Femur (tissue), 1 donor: Measurements from ENCODE around the gene OR10A6.

Experiments
- DNase-seq: peaks from one replicate; pipeline ENCODE4 v3.0.0-alpha.2; 2017

OR10A6 gene

DNA sequence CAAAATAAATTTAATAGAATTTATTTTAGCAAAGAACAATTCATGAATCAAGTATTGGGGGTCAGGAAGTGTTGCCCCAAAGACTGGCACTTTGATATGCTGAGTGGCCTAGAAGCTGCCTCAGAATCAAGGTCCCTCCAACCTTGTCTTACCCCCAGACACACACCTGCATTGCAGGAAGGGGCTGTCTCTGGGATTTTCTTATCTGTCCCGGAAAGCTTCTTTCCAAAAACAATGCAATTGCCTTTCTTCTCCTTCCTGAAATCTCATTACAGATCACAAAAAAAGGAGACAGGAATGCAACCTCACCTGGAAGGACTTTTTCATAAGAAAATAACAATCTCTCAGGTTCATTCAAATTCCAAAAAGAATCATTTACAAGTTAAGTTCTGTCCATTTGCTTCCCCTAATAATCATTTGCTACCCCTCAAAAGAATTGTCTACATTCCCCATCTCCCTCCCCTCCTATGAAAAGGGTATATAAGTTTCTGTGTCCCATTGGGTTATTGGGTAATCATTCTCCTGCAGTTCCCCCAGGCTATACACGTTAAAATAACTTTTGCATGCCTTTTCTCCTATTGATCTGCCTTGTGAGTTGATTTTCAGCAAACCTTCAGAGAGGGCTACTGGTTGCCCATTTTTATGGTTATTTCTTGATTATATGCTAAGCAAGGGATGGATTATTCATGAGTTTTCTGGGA, 21.3 kb downstream of the OR10A6 start:
- DNase-seq, result no peak

DNA sequence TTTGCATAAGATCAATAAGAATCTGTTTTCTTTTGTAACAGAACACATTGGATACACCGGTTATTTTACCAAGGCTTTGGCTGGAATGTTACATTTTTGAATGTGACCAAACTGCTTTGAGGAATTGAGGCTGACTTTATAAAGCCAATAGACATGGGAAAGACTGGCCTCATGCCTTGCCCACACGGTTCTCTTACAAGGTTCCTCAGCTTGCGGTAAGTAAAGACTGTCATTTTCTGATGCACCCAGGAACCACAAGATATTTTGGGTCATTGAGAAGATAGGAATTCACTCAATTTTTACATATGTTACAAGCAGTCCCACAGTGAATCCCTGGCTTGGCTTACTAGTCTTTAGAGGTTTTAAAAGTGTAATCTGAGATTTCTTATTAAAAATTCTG, 23.9 kb downstream of the OR10A6 start:
- peak; percentile 37 for DNase-seq

DNA sequence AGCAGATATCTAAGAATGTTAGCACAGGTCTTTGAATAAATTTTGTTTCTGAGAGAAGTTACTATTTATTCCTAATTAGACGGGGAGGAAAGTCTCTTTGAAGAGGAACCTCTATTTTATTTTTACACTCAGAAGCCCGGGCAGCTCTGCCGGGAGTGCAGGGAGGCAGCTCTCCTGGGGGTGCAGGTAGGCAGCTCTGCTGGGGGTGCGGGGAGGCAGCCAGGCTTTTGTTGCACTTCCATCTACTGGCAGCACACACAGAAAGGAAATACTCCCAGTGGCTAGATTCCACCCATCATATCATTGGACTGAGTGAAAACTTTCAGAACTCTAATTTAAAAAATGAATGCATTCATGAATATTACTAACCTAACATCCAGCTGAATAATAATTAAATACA, 24.6 kb downstream of the OR10A6 start:
- no peak for DNase-seq

DNA sequence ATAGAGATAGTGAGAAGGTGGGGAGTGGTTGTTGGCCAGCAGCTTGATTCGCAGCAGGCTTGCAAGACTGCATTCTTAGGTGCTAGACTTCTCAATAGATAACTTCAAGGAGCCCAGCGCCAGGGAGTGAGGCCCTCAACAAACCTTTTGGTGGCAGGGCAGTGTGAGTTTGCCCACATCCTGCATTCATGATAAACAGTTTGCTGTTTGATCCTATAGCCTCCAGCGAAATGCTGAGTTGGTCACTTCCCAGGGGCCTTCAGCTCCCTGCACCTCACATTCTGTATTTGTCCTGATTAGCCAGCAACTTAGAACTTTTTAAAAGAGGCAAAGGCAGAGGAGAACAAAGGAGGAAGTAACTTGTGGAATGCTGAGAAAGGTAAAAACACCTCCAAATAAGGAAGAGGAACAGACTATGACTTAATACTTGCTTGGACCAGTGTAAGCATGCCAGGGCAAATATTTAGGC, 25.1 kb downstream of the OR10A6 start:
- no peak for DNase-seq

DNA sequence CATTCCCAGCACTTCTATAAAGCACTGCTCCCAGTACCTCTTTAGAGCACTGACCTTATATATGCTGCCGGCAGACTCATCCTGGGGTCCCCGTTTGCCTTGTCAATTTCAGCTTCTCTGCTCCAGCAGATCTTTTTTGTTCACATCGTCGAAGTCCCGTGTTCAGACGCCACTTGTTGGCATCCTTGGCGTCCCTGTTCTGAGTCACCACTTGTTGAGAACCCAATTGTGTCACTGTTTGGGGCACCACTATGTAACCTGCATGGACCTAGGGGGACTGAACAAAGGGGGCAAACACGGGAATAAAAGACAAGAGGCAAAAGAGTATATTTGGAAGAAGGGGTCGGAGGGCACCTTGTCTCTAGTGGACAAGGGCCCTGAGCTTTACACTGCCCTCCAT, 25.5 kb downstream of the OR10A6 start:
- no peak for DNase-seq

DNA sequence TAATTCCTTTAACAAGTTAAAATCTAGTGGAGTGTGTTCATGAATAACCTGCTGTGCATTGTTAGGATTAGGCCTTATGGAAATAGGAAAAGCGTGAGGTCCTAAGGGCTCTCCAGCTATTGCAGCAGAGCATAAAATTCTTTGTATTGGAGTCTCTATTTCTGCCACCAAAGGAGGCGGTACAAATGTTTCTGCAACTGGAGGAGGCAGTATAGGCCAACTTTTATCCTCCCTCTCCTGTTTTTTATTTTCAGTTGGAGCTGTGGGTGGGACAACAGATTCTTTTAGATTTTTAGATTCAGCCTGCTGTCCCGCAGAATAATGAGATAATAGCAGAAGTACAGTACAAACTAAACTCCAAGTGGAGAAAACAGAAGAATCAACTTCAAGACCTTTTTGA, 26.2 kb downstream of the OR10A6 start:
- no peak for DNase-seq

DNA sequence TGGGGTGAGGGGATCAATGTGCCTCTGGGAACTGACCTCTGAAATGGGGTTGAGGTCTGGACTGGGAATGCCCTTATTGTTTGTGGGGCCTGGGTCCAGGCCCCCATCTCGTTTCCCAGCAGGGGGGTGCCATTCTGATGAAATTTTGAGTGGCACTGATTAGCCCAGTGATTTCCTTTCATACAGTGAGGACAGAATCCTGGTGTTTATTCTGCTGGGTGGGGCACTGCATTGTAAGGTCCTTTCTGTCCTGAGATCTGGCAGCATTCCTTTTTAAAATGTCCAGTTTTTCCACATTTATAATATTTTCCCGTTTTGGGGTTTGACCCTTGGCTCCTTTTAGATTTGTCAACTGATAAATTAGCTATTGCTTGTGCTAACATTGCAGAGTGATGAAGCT, 27.1 kb downstream of the OR10A6 start:
- DNase-seq, result no peak

DNA sequence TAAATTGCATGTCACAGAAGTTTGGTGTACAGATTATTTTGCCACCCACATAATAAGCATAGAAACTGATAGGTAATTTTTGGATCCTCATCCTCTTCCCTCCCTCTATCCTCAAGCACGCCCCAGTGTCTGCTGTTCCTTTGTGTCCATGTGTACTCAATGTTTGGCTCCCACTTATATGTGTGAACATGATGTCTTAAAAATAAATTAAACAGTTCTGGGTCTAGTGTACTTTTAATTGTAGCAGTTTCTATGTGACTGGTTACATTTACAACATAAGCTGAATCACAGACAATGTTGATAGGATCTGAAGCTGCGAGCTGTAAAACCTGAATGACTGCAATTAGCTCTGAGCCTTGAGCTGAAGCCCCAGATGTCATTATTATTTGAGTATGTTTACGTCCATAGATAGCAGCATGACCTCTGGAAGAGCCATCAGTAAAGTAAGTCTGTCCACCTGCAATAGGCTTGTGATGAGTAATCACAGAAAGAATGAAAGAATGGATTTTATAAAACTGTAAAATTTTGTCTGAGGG, 29.7 kb downstream of the OR10A6 start:
- no peak for DNase-seq

DNA sequence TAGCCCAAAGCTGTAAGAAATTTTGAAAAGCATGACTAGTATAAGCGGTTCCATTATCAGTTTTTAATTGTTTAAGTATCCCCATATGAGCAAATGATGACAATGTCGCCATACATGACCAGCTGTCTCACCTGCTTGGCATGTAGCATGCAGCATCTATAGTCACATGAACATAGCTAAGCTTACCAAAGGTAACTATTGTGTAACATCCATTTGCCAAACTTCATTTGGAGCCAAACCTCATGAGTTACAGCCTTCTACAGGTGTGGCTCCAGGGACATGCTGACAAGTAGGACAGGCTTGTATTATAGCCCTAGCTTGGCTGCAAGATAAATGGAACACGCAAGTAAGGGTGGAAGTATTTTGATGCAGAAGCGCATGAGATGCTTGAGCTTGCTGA, 30.4 kb downstream of the OR10A6 start:
- no peak for DNase-seq

DNA sequence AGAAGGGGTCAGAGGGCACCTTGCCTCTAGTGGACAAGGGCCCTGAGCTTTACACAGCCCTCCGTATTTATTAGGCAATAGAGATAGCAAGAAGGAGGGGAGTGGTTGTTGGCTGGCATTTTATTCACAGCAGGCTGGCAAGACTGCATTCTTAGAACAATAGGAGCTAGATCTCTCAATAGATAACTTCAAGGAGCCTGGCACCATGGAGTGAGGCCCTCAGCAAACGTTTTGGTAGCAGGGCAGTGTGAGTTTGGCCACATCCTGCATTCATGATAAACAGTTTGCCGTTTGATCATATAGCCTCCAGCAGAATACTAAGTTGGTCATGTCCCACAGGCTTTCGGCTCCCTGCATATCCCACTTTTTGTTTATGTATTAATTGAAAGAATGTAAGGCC, 31.6 kb downstream of the OR10A6 start:
- DNase-seq, result no peak

DNA sequence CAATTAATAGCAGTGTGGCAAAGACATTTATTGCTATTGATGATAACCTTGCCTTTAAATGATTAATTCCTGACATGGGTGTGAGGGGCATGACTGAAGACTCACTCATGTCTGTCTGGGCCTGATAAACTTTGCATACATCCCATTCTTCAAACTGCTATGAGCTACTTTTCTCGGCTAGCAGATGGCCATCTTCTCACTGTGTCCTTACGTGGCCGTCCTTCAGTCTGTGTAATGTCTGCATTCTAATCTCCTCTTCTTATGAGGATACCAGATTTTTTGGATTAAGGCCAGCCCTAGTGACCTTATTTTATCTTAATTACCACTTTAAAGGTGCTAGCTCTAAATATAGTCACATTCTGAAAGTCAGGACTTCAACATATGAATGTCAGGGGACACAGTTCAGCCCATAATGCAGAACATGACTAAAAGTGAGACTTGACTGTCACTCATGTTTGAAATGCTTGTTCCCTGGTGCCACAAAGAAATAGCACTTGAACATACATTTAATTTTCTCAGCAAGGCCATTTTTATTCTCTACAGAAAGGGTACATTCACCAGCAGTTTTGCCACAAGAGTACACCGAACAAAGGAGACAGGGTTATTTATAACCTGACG, 32.3 kb downstream of the OR10A6 start:
- DNase-seq, result no peak

DNA sequence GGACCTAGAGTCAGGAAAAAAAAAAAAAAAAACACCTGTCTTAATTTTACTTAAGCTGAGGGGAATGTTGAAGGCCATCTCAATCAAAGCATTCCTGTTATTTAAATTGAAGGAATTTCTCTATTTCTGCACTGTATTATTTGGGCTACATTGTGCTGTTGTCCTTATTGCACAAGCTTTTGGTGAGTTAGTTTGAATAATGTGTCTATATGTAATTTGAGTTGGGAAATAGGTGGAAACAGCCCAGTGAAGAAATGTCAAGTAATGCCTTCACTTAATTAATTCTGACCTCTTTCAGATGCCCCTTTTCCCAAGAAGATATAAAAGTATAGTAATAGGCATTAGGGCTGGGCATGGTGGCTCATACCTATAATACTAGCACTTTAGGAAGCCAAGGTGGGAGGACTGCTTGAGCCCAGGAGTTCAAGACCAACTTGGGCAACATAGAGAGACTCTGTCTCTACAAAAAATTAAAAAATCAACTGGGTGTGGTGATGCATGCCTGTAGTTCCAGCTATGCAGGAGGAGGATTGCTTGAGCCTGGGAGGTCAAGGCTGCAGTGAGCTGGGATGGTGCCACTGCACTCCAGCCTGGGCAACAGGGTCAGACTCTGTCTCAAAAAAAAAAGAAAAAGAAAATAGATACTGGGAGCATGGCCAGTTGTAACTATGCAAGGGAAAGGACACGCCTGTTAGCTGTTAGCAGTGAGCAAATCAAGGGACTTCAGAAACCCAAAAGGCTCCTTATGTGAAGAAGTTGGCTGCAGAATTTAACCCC, 34.9 kb downstream of the OR10A6 start:
- DNase-seq, result no peak

DNA sequence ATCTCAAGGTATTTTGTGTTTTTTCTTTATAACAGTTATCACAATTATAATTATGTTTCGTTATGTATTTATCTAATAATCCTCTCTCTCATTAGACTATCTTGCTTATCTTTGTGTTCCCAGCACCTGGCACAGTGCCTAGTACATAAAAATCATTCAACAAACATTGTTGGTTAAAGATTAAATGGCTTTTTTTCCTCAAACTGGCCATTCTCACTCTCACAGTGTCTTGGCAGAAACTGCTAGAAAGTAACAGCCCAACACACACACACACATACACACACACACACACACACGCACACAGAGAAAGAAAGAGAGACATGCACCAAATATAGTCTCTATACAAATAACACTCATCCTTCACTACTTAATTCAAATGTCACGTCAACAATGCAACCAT, 36.8 kb downstream of the OR10A6 start:
- no peak for DNase-seq

DNA sequence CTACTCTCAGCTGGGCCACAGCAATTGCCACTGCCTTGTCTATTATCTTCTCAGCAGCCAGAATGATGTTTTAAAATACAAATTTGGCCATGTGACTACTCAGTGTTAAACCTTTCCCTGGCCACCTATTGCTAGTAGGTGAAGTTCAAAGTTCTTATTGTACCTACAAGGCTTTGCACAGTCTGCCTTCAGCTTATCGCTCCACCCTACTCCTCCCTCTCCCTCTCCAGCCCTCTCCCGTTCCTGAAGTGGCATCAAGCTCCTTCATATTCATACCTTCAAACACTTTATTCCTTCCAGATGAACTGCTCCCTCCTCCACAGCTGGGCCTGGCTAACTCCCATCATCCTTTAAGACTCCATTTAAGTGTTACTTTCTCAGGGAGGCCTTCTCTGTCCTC, 37.3 kb downstream of the OR10A6 start:
- no peak for DNase-seq

DNA sequence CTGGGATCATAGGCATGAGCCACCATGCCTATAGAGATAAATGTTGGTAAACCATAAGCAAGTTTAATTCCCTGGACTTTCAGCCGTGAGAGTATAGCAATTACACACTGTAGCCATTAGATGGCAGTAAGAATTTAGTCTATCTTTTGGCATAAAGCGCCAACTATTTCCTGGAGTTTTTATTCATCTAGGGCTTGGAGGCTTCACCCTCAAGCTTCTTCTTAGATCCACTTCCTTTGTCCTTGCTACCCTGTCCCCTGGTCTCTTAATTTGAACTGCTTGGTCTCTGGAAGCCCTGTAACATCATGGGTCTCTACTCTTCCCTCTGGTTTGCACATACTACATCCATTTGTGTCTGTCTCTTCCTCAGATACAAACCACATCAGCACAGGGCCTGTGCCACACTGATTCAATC, 38.2 kb downstream of the OR10A6 start:
- no peak for DNase-seq

DNA sequence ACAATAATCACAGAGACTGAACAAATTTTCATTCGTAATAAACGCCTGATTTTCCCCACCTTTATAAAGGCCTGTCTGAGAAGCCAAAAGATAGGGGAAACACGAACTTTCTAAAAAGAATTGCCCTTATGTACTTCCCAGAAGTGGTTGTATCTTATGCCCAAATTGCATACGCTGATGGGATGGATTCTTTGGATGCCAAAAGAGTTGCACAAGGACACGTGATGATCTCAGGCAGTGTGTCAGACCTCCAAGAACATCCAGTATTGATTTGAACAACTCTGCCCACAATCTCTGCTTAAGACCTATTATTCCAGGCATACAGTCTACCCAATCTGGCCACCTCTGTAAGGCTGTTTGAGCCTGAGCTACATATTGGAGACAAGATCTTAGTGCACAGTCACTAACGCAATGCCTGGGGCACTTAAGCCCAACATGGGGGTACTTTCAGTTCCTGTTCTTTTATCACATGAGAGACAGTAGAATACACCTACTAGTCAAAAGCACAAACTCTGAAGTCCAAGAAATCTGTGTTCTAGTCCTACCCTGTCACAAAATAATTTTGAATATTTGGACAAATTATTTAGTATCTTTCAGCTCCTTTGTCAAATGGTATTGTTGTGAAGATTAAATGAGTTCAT, 38.9 kb downstream of the OR10A6 start:
- no peak for DNase-seq

DNA sequence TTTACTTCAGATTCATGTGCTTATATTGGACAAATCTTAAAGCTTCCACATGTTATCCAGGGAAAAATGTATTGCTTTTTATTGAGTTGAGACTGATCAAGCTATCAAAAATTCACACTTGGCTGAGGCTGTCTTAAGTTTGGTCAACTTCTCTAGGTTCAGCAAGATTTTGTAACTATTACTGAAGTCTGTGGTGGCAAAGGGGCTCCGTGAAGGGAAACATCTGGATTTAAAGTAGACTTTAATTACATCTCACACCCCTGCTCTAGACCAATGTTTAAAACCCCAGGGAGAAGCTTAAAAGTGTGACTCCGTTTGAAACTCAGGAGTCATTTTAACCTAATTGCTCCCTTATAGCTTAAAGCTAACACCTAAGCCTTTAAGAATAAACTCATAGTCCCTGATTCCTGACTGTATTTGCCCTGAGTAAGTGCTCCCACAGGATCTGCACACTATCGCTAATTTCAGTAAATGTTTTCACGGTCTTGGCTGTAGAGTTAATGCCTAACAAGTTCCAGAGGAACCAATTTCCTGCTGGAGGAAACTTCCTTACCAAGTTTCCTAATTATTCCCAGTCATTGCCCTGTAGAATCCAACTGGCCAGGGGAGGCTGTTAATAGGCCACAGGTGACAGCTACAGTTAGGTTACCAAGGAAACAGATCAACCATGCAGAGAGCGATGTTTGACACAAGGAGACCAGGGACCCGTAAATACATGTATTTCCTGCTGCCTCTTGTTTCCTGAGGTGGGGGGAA, 40.5 kb downstream of the OR10A6 start:
- DNase-seq, result peak; percentile 49

DNA sequence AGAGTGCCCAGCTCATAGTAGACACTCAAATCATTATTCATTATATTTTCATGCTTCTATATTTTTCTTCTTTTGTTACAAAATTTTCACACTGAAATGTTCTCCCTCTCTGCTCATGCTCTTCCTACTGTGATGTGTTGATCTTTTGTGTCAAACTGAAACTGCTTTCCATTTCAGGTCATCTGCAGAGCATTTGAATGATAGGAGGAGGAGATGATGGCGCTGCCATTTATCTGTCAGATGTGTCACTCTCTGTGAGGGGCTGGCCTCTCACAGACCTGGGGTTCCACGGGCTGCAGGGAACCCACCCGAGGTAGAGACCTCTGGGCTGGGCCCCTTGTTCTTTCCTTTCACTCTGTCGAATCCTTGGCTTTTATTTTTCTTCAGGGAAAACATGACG, 41.1 kb downstream of the OR10A6 start:
- no peak for DNase-seq

DNA sequence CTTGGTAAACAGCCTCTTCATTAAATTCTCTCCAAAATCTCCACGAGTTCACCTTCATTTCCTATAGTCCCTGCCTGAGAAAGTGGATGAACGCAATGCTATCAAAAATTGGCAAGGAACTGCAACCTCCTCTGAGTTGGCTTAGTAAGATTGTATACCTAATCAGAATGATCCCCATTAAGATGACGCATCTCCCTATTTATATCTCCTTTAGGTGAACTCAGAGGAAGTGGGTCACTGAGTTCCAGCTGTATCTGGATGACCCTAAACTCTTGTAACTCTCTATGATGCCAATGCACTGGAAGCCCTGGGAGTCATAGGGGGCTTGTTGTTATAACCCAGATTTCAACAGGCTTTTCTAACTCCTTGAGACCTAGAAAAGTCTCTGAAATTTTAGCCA, 48.2 kb downstream of the OR10A6 start:
- no peak for DNase-seq
